ENCODE data around the gene MAML3.
A peak's percentile ranks its signal among the peaks of the same experiment; 100 is the strongest.

The MAML3 gene

GRCh38 chr4:139814323-139815015 is 339.5 kb downstream of the MAML3 start:
- Histone ChIP-seq H3K9me3 (replicated peaks in 1 of 2; ENCODE audit: control insufficient read depth in 2 of 2, insufficient read depth in 1 of 2, low read depth in 1 of 2, low read length in 2 of 2) (peaks cover 7 to 18% of the 10 kb centered on the region in 2 donors), H3K4me2 (ENCODE audit: insufficient read depth, low read length, poor library complexity, severe bottlenecking) (no peak overlapping the region), H2BK5ac (ENCODE audit: low read length) (no peak overlapping the region), H3K27me3 (ENCODE audit: control insufficient read depth in 3 of 3, insufficient read depth in 3 of 3, low read depth in 1 of 3, low read length in 3 of 3) (no peaks in the 10 kb centered on the region), H3K14ac (ENCODE audit: low read length) (no peak overlapping the region), H3K23ac (ENCODE audit: low read depth, low read length, poor library complexity) (no peak overlapping the region), H3K18ac (ENCODE audit: low read length) (peak overlapping the region; percentile 36), H2AFZ (ENCODE audit: low read length) (no peak overlapping the region), H3K4me3 (ENCODE audit: low read length in 2 of 2) (no peak overlapping the region), H4K8ac (ENCODE audit: low read depth, low read length) (no peak overlapping the region), H3K4ac (ENCODE audit: low read length) (no peak overlapping the region), H4K91ac (ENCODE audit: low read depth, low read length, poor library complexity) (no peak overlapping the region), H2BK15ac (ENCODE audit: low read length) (no peak overlapping the region), H3K36me3 (replicated peaks in 1 of 2; ENCODE audit: control insufficient read depth in 2 of 2, insufficient read depth in 2 of 2, low read length in 2 of 2) (no peaks in the 10 kb centered on the region), H3K27ac (replicated peaks; ENCODE audit: low read length) (peak overlapping the region; percentile 37), H3K4me1 (ENCODE audit: control insufficient read depth in 2 of 2, insufficient read depth in 1 of 2, low read depth in 1 of 2, low read length in 2 of 2) (peaks cover 11 to 47% of the 10 kb centered on the region in 2 donors), H3K9ac (ENCODE audit: low read depth, low read length, poor library complexity) (no peak overlapping the region), H3K79me1 (ENCODE audit: low read depth, low read length) (no peaks in the 10 kb centered on the region), H2BK12ac (ENCODE audit: low read length) (no peak overlapping the region), H2BK120ac (ENCODE audit: low read depth, low read length) (no peak overlapping the region), H2AK5ac (ENCODE audit: low read depth, low read length) (no peak overlapping the region)
- WGBS, 2 donors (ENCODE audit: extremely low coverage in 2 of 2, insufficient read length in 2 of 2, insufficient replicate concordance in 1 of 2): no CpG with 5 or more reads among the region's 8 CpGs
- no peak for DNase-seq (ENCODE audit: low spot score)

- Histone ChIP-seq H3K18ac (ENCODE audit: low read length) (no peak overlapping the region), H3K79me1 (ENCODE audit: low read depth, low read length) (no peaks in the 10 kb centered on the region), H2BK120ac (ENCODE audit: low read depth, low read length) (no peak overlapping the region), H3K4me1 (ENCODE audit: control insufficient read depth in 2 of 2, insufficient read depth in 1 of 2, low read depth in 1 of 2, low read length in 2 of 2) (peaks cover 14 to 50% of the 10 kb centered on the region in 2 donors), H4K8ac (ENCODE audit: low read depth, low read length) (no peak overlapping the region), H2BK12ac (ENCODE audit: low read length) (no peak overlapping the region), H3K9me3 (replicated peaks in 1 of 2; ENCODE audit: control insufficient read depth in 2 of 2, insufficient read depth in 1 of 2, low read depth in 1 of 2, low read length in 2 of 2) (peaks cover 7 to 18% of the 10 kb centered on the region in 2 donors), H3K14ac (ENCODE audit: low read length) (no peak overlapping the region), H2BK5ac (ENCODE audit: low read length) (no peak overlapping the region), H3K27ac (replicated peaks; ENCODE audit: low read length) (no peak overlapping the region), H2AFZ (ENCODE audit: low read length) (no peak overlapping the region), H2BK15ac (ENCODE audit: low read length) (no peak overlapping the region), H3K9ac (ENCODE audit: low read depth, low read length, poor library complexity) (no peak overlapping the region), H4K91ac (ENCODE audit: low read depth, low read length, poor library complexity) (no peak overlapping the region), H2AK5ac (ENCODE audit: low read depth, low read length) (no peak overlapping the region), H3K36me3 (replicated peaks in 1 of 2; ENCODE audit: control insufficient read depth in 2 of 2, insufficient read depth in 2 of 2, low read length in 2 of 2) (no peaks in the 10 kb centered on the region), H3K27me3 (ENCODE audit: control insufficient read depth in 3 of 3, insufficient read depth in 3 of 3, low read depth in 1 of 3, low read length in 3 of 3) (no peaks in the 10 kb centered on the region), H3K4ac (ENCODE audit: low read length) (no peak overlapping the region), H3K4me3 (ENCODE audit: low read length in 2 of 2) (no peak overlapping the region), H3K4me2 (ENCODE audit: insufficient read depth, low read length, poor library complexity, severe bottlenecking) (no peak overlapping the region), H3K23ac (ENCODE audit: low read depth, low read length, poor library complexity) (no peak overlapping the region)
- DNase-seq (ENCODE audit: low spot score): no peak
- WGBS, 2 donors (ENCODE audit: extremely low coverage in 2 of 2, insufficient read length in 2 of 2, insufficient replicate concordance in 1 of 2): no CpG with 5 or more reads among the region's 3 CpGs
Observed at GRCh38 chr4:139813881-139814280, 340.1 kb downstream of the MAML3 start.

GRCh38 chr4:139810710-139811109 is 343.3 kb downstream of the MAML3 start:
- H3K9me3 ChIP-seq (replicated peaks in 1 of 2; ENCODE audit: control insufficient read depth in 2 of 2, insufficient read depth in 1 of 2, low read depth in 1 of 2, low read length in 2 of 2): peaks cover 7 to 18% of the 10 kb centered on the region in 2 donors
- H3K4ac ChIP-seq (ENCODE audit: low read length): no peak overlapping the region
- H2BK12ac ChIP-seq (ENCODE audit: low read length): no peak overlapping the region
- H3K4me2 ChIP-seq (ENCODE audit: insufficient read depth, low read length, poor library complexity, severe bottlenecking): no peak overlapping the region
- H2BK15ac ChIP-seq (ENCODE audit: low read length): no peak overlapping the region
- H3K9ac ChIP-seq (ENCODE audit: low read depth, low read length, poor library complexity): no peak overlapping the region
- no peak overlapping the region for H3K4me3 ChIP-seq (ENCODE audit: low read length in 2 of 2)
- H4K91ac ChIP-seq (ENCODE audit: low read depth, low read length, poor library complexity): no peak overlapping the region
- H3K79me1 ChIP-seq (ENCODE audit: low read depth, low read length): no peaks in the 10 kb centered on the region
- H3K27ac ChIP-seq (replicated peaks; ENCODE audit: low read length): no peak overlapping the region
- no peak overlapping the region for H4K8ac ChIP-seq (ENCODE audit: low read depth, low read length)
- no peak overlapping the region for H2AFZ ChIP-seq (ENCODE audit: low read length)
- H3K18ac ChIP-seq (ENCODE audit: low read length): no peak overlapping the region
- H2BK5ac ChIP-seq (ENCODE audit: low read length): no peak overlapping the region
- H3K14ac ChIP-seq (ENCODE audit: low read length): no peak overlapping the region
- no peaks in the 10 kb centered on the region for H3K27me3 ChIP-seq (ENCODE audit: control insufficient read depth in 3 of 3, insufficient read depth in 3 of 3, low read depth in 1 of 3, low read length in 3 of 3)
- DNase-seq (ENCODE audit: low spot score): no peak
- no CpG with 5 or more reads among the region's 1 CpG for WGBS, 2 donors (ENCODE audit: extremely low coverage in 2 of 2, insufficient read length in 2 of 2, insufficient replicate concordance in 1 of 2)
- H2AK5ac ChIP-seq (ENCODE audit: low read depth, low read length): no peak overlapping the region
- H2BK120ac ChIP-seq (ENCODE audit: low read depth, low read length): no peak overlapping the region
- no peak overlapping the region for H3K23ac ChIP-seq (ENCODE audit: low read depth, low read length, poor library complexity)
- peaks cover 20 to 34% of the 10 kb centered on the region in 2 donors for H3K4me1 ChIP-seq (ENCODE audit: control insufficient read depth in 2 of 2, insufficient read depth in 1 of 2, low read depth in 1 of 2, low read length in 2 of 2)
- H3K36me3 ChIP-seq (replicated peaks in 1 of 2; ENCODE audit: control insufficient read depth in 2 of 2, insufficient read depth in 2 of 2, low read length in 2 of 2): no peaks in the 10 kb centered on the region

- no peaks in the 10 kb centered on the region for H3K79me1 ChIP-seq (ENCODE audit: low read depth, low read length)
- no CpG with 5 or more reads among the region's 3 CpGs for WGBS, 2 donors (ENCODE audit: extremely low coverage in 2 of 2, insufficient read length in 2 of 2, insufficient replicate concordance in 1 of 2)
- no peak for DNase-seq (ENCODE audit: low spot score)
Observed at GRCh38 chr4:139809757-139810140, 344.2 kb downstream of the MAML3 start.

More at GRCh38 chr4:139809757-139810140, 344.2 kb downstream of the MAML3 start:
- Histone ChIP-seq H3K27me3 (ENCODE audit: control insufficient read depth in 3 of 3, insufficient read depth in 3 of 3, low read depth in 1 of 3, low read length in 3 of 3) (no peaks in the 10 kb centered on the region), H3K18ac (ENCODE audit: low read length) (peak overlapping the region; percentile 71), H3K4me2 (ENCODE audit: insufficient read depth, low read length, poor library complexity, severe bottlenecking) (no peak overlapping the region), H2AK5ac (ENCODE audit: low read depth, low read length) (no peak overlapping the region), H3K9me3 (replicated peaks in 1 of 2; ENCODE audit: control insufficient read depth in 2 of 2, insufficient read depth in 1 of 2, low read depth in 1 of 2, low read length in 2 of 2) (peaks cover 7 to 18% of the 10 kb centered on the region in 2 donors), H3K23ac (ENCODE audit: low read depth, low read length, poor library complexity) (no peak overlapping the region), H3K9ac (ENCODE audit: low read depth, low read length, poor library complexity) (no peak overlapping the region), H2AFZ (ENCODE audit: low read length) (no peak overlapping the region), H4K8ac (ENCODE audit: low read depth, low read length) (no peak overlapping the region), H3K4me1 (ENCODE audit: control insufficient read depth in 2 of 2, insufficient read depth in 1 of 2, low read depth in 1 of 2, low read length in 2 of 2) (peaks cover 19 to 26% of the 10 kb centered on the region in 2 donors), H3K4me3 (ENCODE audit: low read length in 2 of 2) (no peak overlapping the region), H4K91ac (ENCODE audit: low read depth, low read length, poor library complexity) (peak overlapping the region; percentile 2), H2BK120ac (ENCODE audit: low read depth, low read length) (no peak overlapping the region), H2BK15ac (ENCODE audit: low read length) (no peak overlapping the region), H2BK5ac (ENCODE audit: low read length) (no peak overlapping the region), H3K27ac (replicated peaks; ENCODE audit: low read length) (peak overlapping the region; percentile 91), H3K4ac (ENCODE audit: low read length) (no peak overlapping the region), H3K36me3 (replicated peaks in 1 of 2; ENCODE audit: control insufficient read depth in 2 of 2, insufficient read depth in 2 of 2, low read length in 2 of 2) (no peaks in the 10 kb centered on the region), H2BK12ac (ENCODE audit: low read length) (no peak overlapping the region), H3K14ac (ENCODE audit: low read length) (no peak overlapping the region)
